GM18502 (cell line): ENCODE measurements around the gene PRKD1.
"Not testable (repeated sequence)": the region's sequence is repeated elsewhere in the genome, so short reads cannot be mapped to it uniquely, and the experiment has no call there.

Source experiments
- ATAC-seq: cut with Tn5 transposase; IDR thresholded peaks from one replicate; pipeline ENCODE4 v1.9.1; 2021; ENCODE audit warnings: mild to moderate bottlenecking; ENCODE audit not compliant: unreplicated experiment, poor library complexity

PRKD1 gene

DNA sequence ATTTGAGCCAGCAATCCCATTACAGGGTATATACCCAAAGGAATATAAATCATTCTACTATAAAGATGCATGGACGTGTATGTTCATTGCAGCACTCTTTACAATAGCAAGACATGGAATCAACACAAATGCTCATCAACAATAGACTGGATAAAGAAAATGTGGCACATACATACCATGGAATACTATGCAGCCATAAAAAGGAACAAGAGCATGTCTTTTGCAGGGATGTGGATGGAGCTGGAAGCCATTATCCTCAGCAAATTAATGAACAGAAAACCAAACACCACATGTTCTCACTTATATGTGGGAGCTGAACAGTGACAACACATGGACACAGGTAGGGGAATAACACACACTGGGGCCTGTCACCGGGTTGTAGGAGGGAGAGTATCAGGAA is 238.1 kb downstream of the PRKD1 start:
- ATAC-seq, result not testable (repeated sequence)

DNA sequence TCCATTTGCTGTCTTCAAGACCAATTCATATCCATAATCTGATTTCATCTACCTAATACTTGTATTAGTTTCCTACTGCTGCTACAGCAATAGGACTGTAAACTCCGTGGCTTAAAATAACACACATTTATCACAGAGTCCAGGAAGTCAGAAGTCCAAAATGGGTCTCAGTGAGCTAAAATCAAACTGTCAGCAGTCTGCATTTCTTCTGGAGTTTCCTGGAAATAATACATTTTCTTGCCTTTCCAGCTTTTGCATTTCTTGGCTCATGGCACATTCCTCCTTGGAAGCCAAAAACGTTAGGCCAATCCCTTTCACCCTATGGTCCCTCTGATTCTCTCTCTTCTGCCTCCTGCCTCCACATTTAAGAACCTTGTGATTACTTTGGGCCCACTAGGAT is 239.8 kb downstream of the PRKD1 start:
- no peak for ATAC-seq

DNA sequence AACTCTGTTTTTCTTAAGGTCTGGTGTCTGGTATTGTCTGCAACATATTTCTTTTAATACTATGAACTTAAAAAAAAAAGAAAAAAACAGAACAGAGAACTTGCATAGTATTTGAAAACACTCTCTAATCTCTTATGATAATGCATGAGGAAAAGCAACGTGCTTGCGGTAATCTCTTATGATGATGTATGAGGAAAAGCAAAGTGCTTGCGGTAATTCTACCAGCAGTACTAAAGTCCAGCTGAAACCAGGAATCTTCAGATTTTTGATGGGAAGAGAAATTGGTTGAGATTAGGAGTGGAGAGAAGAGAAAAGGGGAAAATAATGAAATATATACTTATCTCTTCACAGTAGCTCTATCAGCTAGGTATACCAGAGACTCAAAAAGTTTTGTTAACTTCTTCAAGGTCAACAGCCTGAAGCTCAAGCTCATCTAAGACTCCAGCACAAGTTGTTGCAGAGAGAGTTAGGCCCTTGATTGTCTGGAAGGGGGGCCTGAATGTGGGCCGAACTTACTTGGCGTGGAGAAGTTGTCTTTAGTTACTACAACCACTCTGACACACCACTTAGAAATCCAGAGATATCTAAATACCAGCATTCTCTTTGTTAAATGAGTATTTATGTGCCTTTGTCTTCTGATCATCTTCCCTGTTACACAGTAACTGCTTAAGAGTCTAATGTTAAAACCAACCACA is 240.4 kb downstream of the PRKD1 start:
- no peak for ATAC-seq

DNA sequence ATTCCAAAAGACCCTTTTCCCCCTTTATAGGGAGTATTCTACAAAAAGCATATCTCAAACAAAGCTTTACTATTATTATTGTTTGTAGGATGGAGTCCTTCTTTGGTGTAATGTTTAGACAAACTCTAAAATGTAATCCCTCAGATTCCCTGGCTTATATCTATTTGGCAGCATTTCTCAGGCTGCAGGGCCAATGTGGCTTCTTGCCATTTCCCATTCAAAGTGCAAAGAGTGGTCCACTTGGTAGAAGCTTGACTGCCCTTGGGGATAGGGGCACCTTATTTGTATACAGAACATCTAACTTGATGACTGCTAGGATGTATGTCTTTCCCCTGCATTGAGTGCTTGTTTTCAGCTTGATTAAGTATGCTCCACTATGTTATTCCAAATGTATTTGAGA is 242.7 kb downstream of the PRKD1 start:
- ATAC-seq, result no peak

DNA sequence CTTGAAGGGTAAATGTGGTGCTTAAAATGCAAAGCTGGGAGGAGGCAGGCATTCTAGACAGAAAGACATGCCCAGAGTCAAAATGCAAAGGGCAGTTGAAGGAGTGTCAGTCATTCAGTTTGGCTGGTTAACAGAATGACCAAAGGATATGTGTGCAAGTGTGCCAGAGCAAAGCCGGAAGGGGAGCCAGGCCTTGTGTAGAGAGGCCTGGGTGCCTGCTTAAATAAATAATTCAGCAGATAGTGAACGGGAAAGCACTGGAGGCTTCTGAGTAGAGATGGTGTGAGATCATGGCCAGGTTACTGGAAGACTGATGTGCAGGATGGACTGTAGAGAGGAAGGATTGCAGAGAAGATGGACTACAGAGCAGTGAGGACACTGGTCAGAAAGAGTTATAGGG is 244.9 kb downstream of the PRKD1 start:
- ATAC-seq, result no peak

DNA sequence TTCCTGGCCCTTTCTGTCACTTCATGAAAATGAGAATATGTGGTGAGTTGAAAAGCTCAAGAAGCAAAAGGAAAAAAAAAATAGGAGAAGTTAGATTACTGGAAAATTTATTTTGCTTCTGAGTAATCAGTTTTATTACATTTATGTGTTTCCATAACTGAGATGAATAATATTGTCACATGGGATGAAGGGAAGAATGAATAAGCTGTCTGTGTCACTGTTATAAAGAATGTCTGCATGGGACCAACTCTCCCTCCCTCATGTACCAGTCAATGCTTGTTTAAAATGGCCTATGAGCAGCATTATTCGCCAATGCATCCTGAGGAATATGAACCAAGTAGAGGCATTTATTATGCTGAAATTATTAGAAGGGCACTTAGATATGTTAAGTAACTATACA is 246.3 kb downstream of the PRKD1 start:
- ATAC-seq, result no peak

DNA sequence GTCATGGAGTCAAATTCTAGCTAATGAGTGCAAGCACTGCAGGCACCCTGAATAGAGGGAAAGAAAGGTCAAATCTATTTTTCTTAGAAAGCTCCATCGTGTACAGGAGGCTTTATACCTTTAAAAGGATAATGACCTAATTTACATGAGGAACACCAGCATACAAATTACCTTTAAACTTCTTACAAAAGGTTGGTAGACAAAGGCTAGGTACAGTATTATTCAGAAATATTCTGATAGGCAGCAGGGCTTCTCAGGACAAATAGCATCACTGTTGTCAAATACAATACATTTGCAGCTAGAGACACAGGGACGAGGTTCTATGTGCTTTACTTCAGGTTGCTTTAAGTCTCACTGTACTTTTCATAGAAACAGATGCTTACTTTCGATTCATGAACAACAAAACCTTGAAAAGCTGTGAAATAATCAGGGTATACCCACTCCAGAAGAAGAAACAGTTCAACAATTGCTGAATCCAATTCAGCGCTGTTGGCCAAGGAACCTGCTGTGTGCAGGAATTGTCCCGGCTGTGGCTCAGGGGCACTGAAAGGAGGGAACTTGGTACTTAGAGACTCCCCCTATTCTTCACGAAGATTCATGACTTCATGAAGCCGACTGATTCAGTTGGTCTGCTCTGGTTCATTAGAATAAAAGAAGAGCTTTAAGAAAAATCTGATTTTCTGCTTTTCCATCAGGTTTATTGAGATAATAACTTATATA is 252.9 kb downstream of the PRKD1 start:
- no peak for ATAC-seq

DNA sequence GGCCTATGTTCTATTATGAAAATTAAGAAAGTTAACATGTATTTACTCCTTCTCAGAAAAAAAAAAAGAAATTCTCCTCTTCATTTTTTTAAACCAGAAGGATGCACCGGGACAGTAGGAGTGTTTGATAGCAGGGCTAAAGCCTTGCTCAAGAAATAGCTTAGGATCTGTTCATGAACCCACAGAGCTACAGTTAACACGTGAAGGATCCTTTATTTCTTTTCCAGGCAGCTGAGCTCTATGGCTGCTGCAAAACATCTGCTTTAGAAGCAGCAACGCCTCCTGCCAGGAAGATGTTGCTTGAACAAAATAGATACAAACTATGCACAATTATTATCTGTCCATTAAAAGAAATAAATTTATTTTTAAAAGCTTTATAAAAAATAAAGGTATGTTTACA is 254.8 kb downstream of the PRKD1 start:
- ATAC-seq, result no peak

DNA sequence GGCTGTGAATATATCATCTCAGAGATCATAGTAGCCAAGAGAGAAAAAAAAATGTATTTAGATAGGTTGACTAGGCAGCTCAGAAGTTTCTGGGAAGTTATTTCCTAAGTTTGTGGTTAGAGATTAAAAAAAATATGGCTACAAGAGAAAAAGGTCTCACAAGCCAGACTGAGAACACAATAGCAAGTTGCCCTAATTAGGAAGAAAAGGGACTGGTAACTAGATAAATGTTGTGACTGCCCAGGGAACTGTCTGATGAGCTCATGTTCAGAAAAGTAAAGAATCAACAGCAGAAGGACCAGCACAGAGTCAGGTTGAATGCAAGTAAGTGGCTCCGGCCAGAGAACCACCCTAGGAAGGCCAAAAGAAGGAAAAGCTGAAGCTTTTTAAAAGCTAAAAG is 256.6 kb downstream of the PRKD1 start:
- ATAC-seq, result no peak

DNA sequence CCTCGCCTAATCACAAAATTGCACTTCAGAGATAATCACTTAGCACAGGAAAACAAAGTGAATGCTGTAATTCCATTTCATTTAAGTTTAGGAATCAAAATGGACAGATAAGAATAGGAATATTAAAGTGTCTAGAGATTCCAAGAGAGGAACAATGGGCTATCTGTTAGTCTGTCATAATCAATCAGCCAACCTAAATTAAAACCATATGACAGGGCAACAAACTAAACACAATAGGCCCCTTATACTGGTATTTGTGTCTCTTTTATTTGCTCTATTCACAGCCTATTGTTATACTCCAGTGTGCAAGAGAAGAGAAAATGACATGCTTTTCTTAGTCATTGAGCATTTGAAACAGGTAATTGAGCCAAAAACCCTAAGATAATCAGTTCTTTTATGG is 259.4 kb downstream of the PRKD1 start:
- ATAC-seq, result no peak

DNA sequence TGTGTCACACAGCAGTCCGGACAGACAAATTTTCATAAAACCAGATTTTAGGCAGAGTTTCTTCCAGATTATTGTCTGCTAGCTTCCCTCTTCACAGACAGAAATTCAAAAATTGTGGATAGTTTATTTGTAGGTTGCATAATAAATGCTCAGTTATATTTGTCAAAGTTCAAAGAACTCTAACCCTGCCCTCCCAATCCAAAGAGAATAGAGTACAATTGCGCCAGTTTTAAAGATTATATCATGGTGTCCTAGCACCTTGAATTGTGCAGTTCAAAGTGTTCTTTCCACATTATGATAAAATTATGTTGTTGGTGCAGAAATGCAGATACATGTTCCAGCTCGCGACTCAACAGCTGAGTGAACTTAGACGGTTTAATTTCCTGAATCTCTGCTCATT is 263.1 kb downstream of the PRKD1 start:
- ATAC-seq, result no peak

DNA sequence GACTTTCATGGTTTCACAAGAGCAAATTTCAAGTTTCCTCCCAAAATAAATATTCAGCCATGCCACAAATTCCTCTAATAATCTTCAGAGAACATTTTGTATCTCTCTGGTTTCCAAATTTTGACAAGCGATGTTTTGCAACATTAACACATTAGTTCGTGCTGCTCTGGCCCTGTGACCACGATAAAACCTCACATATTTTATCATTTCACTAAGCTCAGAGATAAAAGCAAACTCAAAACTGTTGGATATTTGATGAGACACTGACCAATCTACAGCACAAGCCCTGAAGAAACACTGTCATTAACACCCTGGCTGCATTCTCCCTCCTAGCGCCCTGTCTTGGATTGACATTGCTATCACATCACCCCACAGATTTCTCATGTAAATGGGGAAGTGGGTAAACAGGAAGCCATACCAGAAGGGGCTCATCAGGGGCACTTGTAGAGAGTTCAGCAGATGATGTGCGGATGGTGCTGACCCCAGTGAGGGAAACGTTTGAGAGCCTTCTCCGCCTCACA is 264.3 kb downstream of the PRKD1 start:
- ATAC-seq, result no peak

DNA sequence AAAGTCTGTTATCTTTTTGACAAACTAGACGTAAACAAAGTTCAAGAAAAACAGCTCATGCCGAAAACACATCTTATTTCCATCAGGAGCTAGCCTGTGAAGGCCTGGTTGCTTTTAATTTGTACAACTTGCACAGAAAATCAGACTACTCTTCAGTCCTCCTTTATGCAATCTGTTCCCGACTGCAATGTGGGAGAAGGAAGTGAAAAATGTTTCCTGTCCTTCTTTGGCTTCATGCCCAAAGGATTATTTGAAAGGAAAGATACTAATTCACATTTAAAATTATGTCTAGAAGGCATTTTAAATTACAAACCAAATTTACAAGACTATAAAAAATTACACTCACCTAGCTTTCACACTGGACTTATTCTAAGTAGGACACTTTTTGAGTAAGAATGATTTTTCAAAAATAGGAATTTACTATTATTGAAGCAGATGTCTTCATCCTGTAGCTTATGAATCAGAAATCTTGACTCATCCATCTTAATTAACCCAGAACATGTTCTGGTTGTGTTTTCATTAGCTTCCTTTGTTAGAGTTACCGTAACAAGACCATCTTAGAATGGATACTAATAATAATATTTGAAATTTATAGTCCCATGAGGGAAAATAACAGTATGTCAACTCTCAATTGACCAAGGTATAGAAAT is 272.6 kb downstream of the PRKD1 start:
- no peak for ATAC-seq

DNA sequence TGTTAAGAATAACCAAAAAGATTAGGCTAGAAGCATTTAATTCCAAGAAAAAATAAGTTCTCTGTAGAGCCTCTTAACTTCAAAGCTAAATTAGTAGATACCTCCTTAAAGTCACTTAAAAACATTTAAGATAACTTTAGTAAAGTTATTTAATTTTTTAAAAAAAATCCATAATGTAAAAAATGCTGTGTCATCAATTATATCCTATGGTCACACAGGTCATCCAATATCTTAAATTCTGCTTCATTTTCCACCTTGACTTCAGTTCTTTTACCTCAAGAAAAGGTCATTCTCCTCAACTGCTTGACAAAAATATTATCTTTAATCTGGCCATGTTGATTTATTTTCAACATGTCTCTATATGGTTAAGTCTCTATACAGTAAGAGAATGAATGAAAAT is 274.3 kb downstream of the PRKD1 start:
- no peak for ATAC-seq

DNA sequence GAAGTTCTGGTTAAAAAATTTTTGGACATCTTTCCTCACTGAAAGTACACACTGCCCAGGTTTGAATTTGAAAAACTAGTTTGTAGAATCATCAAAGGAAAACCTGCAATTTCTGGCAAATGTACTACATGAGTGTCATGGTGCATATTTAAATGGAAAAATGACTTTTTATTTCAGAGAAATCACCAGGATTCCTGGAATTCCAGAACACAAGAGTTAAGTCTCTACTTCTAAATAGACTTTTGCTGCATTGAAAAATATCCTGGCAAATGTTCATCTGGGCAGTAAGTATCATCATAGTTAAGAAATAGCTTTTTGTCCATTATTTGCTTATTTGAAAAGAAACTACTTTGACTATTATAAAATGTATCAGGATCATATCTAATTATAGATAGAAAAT is 275.1 kb downstream of the PRKD1 start:
- ATAC-seq, result no peak

DNA sequence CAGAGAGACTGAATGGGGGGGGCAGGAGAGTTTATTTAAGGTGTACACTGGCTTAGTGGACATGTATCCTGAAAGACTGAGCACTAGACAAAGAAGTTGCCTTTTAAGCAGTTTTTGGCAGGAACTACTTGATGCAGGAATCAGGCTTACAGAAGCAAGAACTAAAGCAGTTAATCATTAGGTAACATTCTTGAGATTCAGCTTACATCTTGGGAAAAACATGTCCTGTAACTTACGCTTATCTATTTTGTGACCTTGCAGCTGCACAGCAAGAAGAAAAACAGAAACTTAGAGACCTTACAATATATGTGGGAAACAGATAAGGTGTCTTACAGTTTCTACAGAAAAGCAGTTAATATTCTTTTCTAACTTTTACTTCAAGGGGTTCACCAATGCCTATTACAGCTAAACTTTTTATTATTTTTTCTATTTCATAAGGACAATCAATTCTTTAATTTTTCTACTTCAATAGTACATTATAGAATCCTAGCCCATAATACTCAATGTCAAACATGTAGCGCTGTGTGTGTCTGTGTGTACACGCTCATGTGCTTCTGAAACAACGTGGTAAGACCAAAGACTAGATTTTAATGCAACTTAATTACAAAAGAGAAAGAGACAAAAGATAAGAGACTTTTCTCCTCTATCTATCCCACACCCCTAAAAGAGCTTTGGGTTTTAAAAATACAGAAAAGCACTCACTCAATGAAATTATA is 276.9 kb downstream of the PRKD1 start:
- ATAC-seq, result no peak

DNA sequence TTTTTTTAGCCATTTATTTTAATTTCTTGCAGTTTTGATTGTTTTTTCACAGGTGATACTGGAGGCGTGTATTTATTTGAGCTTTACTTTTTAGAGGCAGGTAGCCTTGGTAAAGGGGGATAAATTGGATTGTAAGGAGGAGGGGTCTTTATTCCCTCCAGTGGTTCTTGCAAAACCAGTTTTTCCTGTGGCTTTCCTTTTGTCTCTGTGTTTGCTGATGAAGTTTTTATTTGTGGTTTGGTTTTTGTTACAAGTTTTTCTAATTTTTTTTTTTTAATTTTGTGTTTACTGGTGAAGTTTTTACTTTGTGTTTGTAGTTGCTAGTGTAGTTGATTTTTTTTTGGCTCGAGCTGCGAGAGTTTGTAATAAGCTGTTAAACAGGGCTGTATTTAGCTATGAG is 278.5 kb downstream of the PRKD1 start:
- no peak for ATAC-seq

DNA sequence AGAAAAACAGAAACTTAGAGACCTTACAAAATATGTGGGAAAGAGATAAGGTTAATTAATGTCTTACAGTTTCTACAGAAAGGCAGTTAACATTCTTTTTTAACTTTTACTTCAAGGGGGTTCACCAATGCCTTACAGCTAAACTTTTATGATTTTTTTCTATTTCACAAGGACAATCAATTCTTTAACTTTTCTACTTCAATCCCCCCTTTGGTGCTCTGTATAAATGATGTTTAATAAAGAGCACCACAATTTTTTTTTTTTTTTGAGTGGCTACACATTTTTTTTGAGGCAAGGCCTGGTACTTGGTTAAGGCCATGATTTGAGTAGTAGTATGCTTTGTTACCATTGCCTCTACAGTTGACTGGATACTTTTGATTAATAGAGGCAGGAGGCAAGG is 279.6 kb downstream of the PRKD1 start:
- no peak for ATAC-seq

DNA sequence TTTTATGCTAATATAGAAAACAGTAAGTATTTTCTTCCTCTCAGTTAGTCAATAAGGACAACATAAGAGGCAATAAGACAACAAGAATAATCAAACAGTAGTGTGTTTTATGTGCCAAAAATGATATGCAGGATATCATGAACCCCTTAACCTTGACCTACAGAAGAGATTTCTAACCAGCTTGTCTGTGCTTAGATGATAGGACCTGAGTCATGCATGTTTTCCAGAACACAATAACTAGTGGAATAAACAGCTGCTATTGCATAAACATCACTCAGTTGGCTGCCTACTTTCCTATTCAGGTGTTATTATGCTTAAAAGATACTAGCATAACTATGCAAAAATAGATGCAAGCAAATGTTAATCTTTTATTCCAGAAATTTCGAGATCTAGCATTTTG is 282.5 kb downstream of the PRKD1 start:
- ATAC-seq, result no peak

DNA sequence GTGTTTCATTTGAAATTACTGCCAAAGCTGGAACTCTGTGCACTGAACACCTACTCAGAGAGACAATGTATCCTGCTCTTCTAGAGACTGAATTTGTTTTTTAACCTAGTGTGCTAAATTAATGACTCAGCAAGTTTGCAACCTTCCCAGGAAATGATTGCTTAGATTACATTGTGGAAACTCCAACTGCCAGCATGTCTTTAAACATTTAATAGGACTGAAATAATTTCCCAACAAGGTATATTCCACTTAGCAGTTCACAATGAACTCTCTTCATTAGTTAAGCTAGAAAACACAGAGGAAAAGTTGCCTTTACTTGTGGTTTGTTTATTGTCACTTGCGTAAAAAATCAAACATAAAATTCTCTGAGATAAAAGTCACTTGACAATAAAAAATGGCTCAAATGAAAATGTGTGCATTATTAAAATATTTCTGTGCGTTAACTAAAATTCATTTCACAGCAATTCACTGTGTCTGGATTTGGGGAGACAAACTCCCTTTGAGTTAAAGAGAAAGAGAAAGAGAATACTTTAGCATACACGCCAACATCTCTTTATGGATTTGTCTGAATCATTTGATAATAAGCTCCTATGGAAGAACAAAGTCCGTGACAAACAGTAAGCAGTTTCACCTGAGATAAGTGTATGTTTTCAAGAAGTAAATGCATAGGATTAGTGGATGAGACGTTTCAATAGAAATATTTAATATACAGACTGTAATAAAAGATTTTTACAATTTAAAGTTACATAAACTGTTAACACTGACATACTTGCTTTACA is 284.0 kb downstream of the PRKD1 start:
- ATAC-seq, result no peak
